Fibroblast of lung (primary cell): Measurements from ENCODE around the gene LRP1-AS. TPM values are rescaled to one million over a fixed set of nuclear protein-coding genes. Genes with fewer than 3 reads are reported as not detected.
A peak's percentile ranks its signal among the peaks of the same experiment; 100 is the strongest.

Source experiments
- DNase-seq, 2 donors: peaks; one replicate each; pipeline versions ENCODE4 v3.0.0 to v3.0.0-alpha.2; 2010; ENCODE audit warnings: low read depth in 2 of 2
- H2AFZ ChIP-seq: 2 replicates; pipeline ENCODE4 v1.5.1; 2012; ENCODE audit warnings: low read length, control low read depth, inconsistent platforms
- H3K27ac ChIP-seq: 2 replicates; pipeline ENCODE4 v1.5.1; 2011; ENCODE audit warnings: low read length, control low read depth; ENCODE audit not compliant: insufficient read depth
- H3K27me3 ChIP-seq: 2 replicates; pipeline ENCODE4 v1.5.1; 2011; ENCODE audit warnings: mild to moderate bottlenecking, low read length; ENCODE audit not compliant: control insufficient read depth, insufficient read depth
- H3K36me3 ChIP-seq: 2 replicates; pipeline ENCODE4 v1.5.1; 2011; ENCODE audit warnings: low read length; ENCODE audit not compliant: control insufficient read depth, insufficient read depth
- H3K4me1 ChIP-seq: 2 replicates; pipeline ENCODE4 v1.5.1; 2011; ENCODE audit warnings: low read length; ENCODE audit not compliant: control insufficient read depth, insufficient read depth; ENCODE audit errors: extremely low read depth
- H3K4me2 ChIP-seq: 2 replicates; pipeline ENCODE4 v1.5.1; 2011; ENCODE audit warnings: low read length, control low read depth; ENCODE audit not compliant: insufficient read depth; ENCODE audit errors: extremely low read depth
- H3K4me3 ChIP-seq, 4 experiments: fragments of 200-600 bp in 1 of 4; sonication (generic) in 1 of 4; replicated peaks in 1 of 4; 2 replicates each; pipeline ENCODE4 v1.5.1; 2011 to 2016; ENCODE audit warnings: low read length in 4 of 4, low read depth in 3 of 4, mild to moderate bottlenecking in 3 of 4, control low read depth in 2 of 4, inconsistent platforms in 1 of 4, mixed read lengths in 1 of 4; ENCODE audit not compliant: insufficient read depth in 1 of 4; ENCODE audit errors: control extremely low read depth in 1 of 4
- H3K79me2 ChIP-seq: 2 replicates; pipeline ENCODE4 v1.5.1; 2012; ENCODE audit warnings: mild to moderate bottlenecking, low read length, inconsistent platforms; ENCODE audit not compliant: control insufficient read depth, insufficient read depth
- H3K9ac ChIP-seq: 2 replicates; pipeline ENCODE4 v1.5.1; 2011; ENCODE audit warnings: mild to moderate bottlenecking, low read length, control low read depth; ENCODE audit not compliant: insufficient read depth
- H3K9me3 ChIP-seq: 2 replicates; pipeline ENCODE4 v1.5.1; 2012; ENCODE audit warnings: low read depth, low read length; ENCODE audit not compliant: control insufficient read depth, insufficient read depth
- H4K20me1 ChIP-seq: 2 replicates; pipeline ENCODE4 v1.5.1; 2011; ENCODE audit warnings: low read length; ENCODE audit not compliant: control insufficient read depth, insufficient read depth; ENCODE audit errors: extremely low read depth
- EZH2 ChIP-seq: IDR thresholded peaks from 2 replicates; pipeline ENCODE4 v1.5.1; 2012; ENCODE audit warnings: low read length, control low read depth, mild to moderate bottlenecking; ENCODE audit errors: missing control alignments
- polyA plus RNA-seq, 2 donors: library from polyadenylated mRNA; depleted of rRNA in 1 of 2; stranded (reverse) in 1 of 2; unstranded in 1 of 2; fragments of >200 nt; gene quantifications; 2 replicates each; pipeline ENCODE4 v1.2.1, GENCODE V29; 2011 to 2012; ENCODE audit warnings: missing spikeins in 1 of 2
- total RNA-seq: library from RNA; depleted of rRNA; stranded (reverse); fragments of >200 nt; gene quantifications from 2 replicates; pipeline ENCODE4 v1.2.1, GENCODE V29; 2014
- TF ChIP-seq, protein P1 (sequence below), 2 donors: IDR thresholded peaks in 1 of 2; conservative IDR thresholded peaks in 1 of 2; 1 replicate in 1 of 2; 2 replicates in 1 of 2; pipeline ENCODE4 v1.5.1; 2011 to 2012; ENCODE audit warnings: low read length in 2 of 2, control low read depth in 1 of 2, inconsistent platforms in 1 of 2, low read depth in 1 of 2, mild to moderate bottlenecking in 1 of 2

LRP1-AS gene
- total and polyA plus RNA-seq, 2 donors (not counting 1 experiment from before 2014, with no cell fraction given), result not detected

DNA sequence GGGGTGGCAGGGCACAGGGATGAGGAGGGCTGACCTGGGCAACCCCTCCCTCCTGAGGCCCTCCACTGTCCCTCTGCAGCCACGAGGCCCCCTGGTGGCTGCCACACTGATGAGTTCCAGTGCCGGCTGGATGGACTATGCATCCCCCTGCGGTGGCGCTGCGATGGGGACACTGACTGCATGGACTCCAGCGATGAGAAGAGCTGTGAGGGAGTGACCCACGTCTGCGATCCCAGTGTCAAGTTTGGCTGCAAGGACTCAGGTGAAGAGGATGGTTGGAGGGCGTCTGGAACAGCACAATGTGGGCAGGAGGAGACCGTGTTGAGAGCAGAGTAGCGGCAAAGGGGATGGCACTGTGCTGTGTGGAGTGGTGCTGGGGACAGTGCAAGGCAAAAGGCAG, 25.7 kb upstream of the LRP1-AS start:
- TF ChIP-seq, protein P1, sequence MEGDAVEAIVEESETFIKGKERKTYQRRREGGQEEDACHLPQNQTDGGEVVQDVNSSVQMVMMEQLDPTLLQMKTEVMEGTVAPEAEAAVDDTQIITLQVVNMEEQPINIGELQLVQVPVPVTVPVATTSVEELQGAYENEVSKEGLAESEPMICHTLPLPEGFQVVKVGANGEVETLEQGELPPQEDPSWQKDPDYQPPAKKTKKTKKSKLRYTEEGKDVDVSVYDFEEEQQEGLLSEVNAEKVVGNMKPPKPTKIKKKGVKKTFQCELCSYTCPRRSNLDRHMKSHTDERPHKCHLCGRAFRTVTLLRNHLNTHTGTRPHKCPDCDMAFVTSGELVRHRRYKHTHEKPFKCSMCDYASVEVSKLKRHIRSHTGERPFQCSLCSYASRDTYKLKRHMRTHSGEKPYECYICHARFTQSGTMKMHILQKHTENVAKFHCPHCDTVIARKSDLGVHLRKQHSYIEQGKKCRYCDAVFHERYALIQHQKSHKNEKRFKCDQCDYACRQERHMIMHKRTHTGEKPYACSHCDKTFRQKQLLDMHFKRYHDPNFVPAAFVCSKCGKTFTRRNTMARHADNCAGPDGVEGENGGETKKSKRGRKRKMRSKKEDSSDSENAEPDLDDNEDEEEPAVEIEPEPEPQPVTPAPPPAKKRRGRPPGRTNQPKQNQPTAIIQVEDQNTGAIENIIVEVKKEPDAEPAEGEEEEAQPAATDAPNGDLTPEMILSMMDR (conservative IDR thresholded peaks at IDR 0.05 in 1 of 2, IDR thresholded peaks at IDR 0.05 in 1 of 2; ENCODE audit: low read depth in 1 of 2, low read length in 2 of 2), result peak; percentile 41 to 52
- TF ChIP-seq EZH2, result no peak
- no peak for DNase-seq
- no peak overlapping the region for H3K4me2 ChIP-seq
- no peaks in the 10 kb centered on the region for H4K20me1 ChIP-seq
- H3K27me3 ChIP-seq, result no peaks in the 10 kb centered on the region
- H3K4me3 ChIP-seq, result no peak overlapping the region
- H3K4me1 ChIP-seq, result peaks cover 14% of the 10 kb centered on the region
- H3K36me3 ChIP-seq, result peaks cover 64% of the 10 kb centered on the region
- no peak overlapping the region for H2AFZ ChIP-seq
- H3K79me2 ChIP-seq, result no peaks in the 10 kb centered on the region
- no peaks in the 10 kb centered on the region for H3K9me3 ChIP-seq
- no peak overlapping the region for H3K27ac ChIP-seq
- no peak overlapping the region for H3K9ac ChIP-seq

DNA sequence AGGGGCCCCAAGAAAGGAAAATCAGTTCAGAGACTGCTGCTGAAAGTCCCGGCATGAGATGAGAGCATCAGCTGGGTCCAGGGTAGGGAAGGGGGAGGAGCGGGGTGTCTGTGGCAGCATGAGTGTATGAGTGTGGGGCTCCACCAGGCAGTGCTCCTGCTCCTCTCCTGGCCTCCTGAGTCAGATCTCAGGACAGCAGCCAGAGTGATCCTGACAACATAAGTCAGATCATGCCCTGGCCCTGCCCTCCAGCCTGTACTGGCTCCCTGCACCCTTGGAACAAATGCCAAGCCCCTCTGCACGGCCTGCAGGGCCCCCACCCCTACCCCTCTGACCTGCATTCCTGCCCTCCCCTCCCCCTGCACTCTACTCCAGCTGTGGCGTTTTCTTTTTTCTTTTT, 24.2 kb upstream of the LRP1-AS start:
- Histone ChIP-seq H3K4me3 (no peak overlapping the region), H3K9ac (no peak overlapping the region), H3K27ac (no peak overlapping the region), H3K9me3 (no peaks in the 10 kb centered on the region), H3K79me2 (no peaks in the 10 kb centered on the region), H3K36me3 (peaks cover 66% of the 10 kb centered on the region), H3K27me3 (no peaks in the 10 kb centered on the region), H3K4me2 (no peak overlapping the region), H3K4me1 (peaks cover 18% of the 10 kb centered on the region), H4K20me1 (no peaks in the 10 kb centered on the region), H2AFZ (no peak overlapping the region)
- TF ChIP-seq EZH2, result no peak
- TF ChIP-seq, protein P1 (conservative IDR thresholded peaks at IDR 0.05 in 1 of 2, IDR thresholded peaks at IDR 0.05 in 1 of 2; ENCODE audit: low read depth in 1 of 2, low read length in 2 of 2), result peak in 1 of 2 donors; percentile 6
- DNase-seq, result peak; percentile 53 to 93

DNA sequence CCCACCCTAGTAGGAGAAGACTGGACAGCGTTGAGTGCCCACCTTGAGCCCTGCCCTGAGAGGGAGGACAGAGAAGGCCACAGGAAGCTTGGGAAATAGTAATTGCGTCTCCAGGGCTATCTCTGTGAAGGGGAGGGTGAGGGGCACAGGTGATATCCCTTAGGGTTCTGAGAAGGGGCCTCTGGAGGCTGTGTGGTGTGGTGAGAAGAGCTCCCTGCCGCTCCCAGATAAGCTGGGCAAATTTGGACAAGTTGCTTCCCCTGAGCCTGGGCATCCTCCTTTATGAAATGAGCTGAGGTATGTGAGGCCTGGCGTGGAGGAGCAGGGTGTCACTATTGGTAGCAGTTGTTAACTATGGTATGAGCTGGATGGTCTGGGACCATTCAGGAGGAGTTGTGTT, 23.5 kb upstream of the LRP1-AS start:
- Histone ChIP-seq H3K4me1 (peaks cover 16% of the 10 kb centered on the region), H3K27me3 (no peaks in the 10 kb centered on the region), H4K20me1 (no peaks in the 10 kb centered on the region), H3K79me2 (no peaks in the 10 kb centered on the region), H3K36me3 (peaks cover 65% of the 10 kb centered on the region), H3K4me3 (no peak overlapping the region), H3K9ac (no peak overlapping the region), H2AFZ (no peak overlapping the region), H3K4me2 (no peak overlapping the region), H3K9me3 (no peaks in the 10 kb centered on the region), H3K27ac (peak overlapping the region; percentile 23)
- no peak for DNase-seq
- TF ChIP-seq, protein P1 (conservative IDR thresholded peaks at IDR 0.05 in 1 of 2, IDR thresholded peaks at IDR 0.05 in 1 of 2; ENCODE audit: low read depth in 1 of 2, low read length in 2 of 2), result no peak
- no peak for TF ChIP-seq EZH2
